K562 (cell line): ENCODE measurements around the gene ACBD5. TPM values are rescaled to one million over a fixed set of nuclear protein-coding genes. Genes with fewer than 3 reads are reported as not detected.

Source experiments
- ATAC-seq: fragments of 200-7000 bp; cut with Tn5 transposase; 3 replicates; pipeline ENCODE4 v1.9.1; 2020; ENCODE audit warnings: moderate library complexity
- BruUV-seq: library from RNA; stranded (reverse); fragments of 400-500 nt; replicated peaks from 2 replicates; lab custom pipeline; 2021; lab: Mats Ljungman, UMichigan
- CTCF ChIA-PET: fragments of 300-600 bp; formaldehyde crosslinking; extraction: SDS; loops from one replicate; lab custom pipeline; 2021; ENCODE audit warnings: low intra/inter-chr PET ratio; lab: Yijun Ruan, JAX
- POLR2A ChIA-PET: fragments of 300-600, 350-650 bp; sonication (Branson Sonifier 250); formaldehyde crosslinking; extraction: SDS; loops from one replicate; lab custom pipeline; 2021; ENCODE audit warnings: antibody characterized with exemption, inconsistent platforms; lab: Yijun Ruan, JAX
- DNase-seq, 4 experiments: peaks; one replicate each; pipeline versions ENCODE4 v3.0.0 to v3.0.0-alpha.2; 2011 to 2018; ENCODE audit warnings: low spot score in 3 of 4, mixed read lengths in 3 of 4; ENCODE audit errors: extremely low read depth in 1 of 4
- FAIRE-seq: peaks from 2 replicates; lab custom pipeline; 2011; peaks lifted over from hg19 to GRCh38; lab: Jason Lieb, UNC
- H2AFZ ChIP-seq: 2 replicates; pipeline ENCODE4 v1.6.0; 2011; ENCODE audit warnings: low read depth, low read length, control low read depth, inconsistent platforms
- H3K27ac ChIP-seq: fragments of 200-600 bp; 3 replicates; pipeline ENCODE4 v1.8.0; 2011; ENCODE audit warnings: low read depth, mild to moderate bottlenecking, control low read depth, inconsistent platforms, low read length, moderate library complexity, mixed read lengths; ENCODE audit errors: extremely low read depth
- H3K27me3 ChIP-seq, 2 experiments: fragments of 300-600 bp in 1 of 2; 2 replicates in 1 of 2; 3 replicates in 1 of 2; pipeline versions ENCODE4 v1.6.0 to v1.8.0; 2011; ENCODE audit warnings: inconsistent platforms in 2 of 2, low read length in 2 of 2, mild to moderate bottlenecking in 1 of 2, mixed read lengths in 1 of 2, moderate library complexity in 1 of 2; ENCODE audit not compliant: control insufficient read depth in 2 of 2, insufficient read depth in 2 of 2
- H3K36me3 ChIP-seq: fragments of 300-600 bp; 3 replicates; pipeline ENCODE4 v1.8.0; 2011; ENCODE audit warnings: mild to moderate bottlenecking, low read length, inconsistent platforms; ENCODE audit not compliant: control insufficient read depth, insufficient read depth
- H3K4me1 ChIP-seq, 2 experiments: fragments of 200-600 bp in 1 of 2; replicated peaks in 1 of 2; 2 replicates in 1 of 2; 3 replicates in 1 of 2; pipeline versions ENCODE4 v1.5.1 to v1.8.0; 2011; ENCODE audit warnings: inconsistent platforms in 2 of 2, low read length in 2 of 2, mild to moderate bottlenecking in 1 of 2, mixed read lengths in 1 of 2, moderate library complexity in 1 of 2; ENCODE audit not compliant: control insufficient read depth in 2 of 2, insufficient read depth in 2 of 2
- H3K4me2 ChIP-seq: 2 replicates; pipeline ENCODE4 v1.6.1; 2011; ENCODE audit warnings: low read length, control low read depth, inconsistent platforms, mixed read lengths; ENCODE audit not compliant: insufficient read depth
- H3K4me3 ChIP-seq: fragments of 200-600 bp; sonication (generic), shearing (Covaris generic); 2 replicates; pipeline ENCODE4 v1.5.1; 2016; ENCODE audit warnings: control low read depth, inconsistent platforms
- H3K79me2 ChIP-seq: fragments of 200-600 bp; 3 replicates; pipeline ENCODE4 v1.8.0; 2011; ENCODE audit warnings: low read length, inconsistent platforms; ENCODE audit not compliant: control insufficient read depth, insufficient read depth
- H3K9ac ChIP-seq, 2 experiments: 2 replicates each; pipeline versions ENCODE4 v1.6.0 to v1.6.1; 2011; ENCODE audit warnings: low read depth in 2 of 2, low read length in 2 of 2, control low read depth in 1 of 2, inconsistent platforms in 1 of 2, mild to moderate bottlenecking in 1 of 2, mixed read lengths in 1 of 2; ENCODE audit not compliant: insufficient read depth in 1 of 2
- H3K9me1 ChIP-seq: one replicate; pipeline ENCODE4 v1.6.0; 2011; ENCODE audit warnings: inconsistent platforms, mild to moderate bottlenecking, low read length, moderate library complexity; ENCODE audit not compliant: control insufficient read depth, insufficient read depth
- H3K9me3 ChIP-seq: replicated peaks from 2 replicates; pipeline ENCODE4 v1.5.1; 2011; ENCODE audit warnings: low read depth, low read length, inconsistent platforms; ENCODE audit not compliant: control insufficient read depth, insufficient read depth
- H4K20me1 ChIP-seq: replicated peaks from 2 replicates; pipeline ENCODE4 v1.6.1; 2011; ENCODE audit warnings: low read length, inconsistent platforms, mixed read lengths; ENCODE audit not compliant: control insufficient read depth, insufficient read depth
- BCOR ChIP-seq: fragments of 450-650 bp; IDR thresholded peaks from 2 replicates; pipeline ENCODE4 v1.6.1; 2016
- ERF ChIP-seq: fragments of 450-650 bp; formaldehyde crosslinking; IDR thresholded peaks from 2 replicates; pipeline ENCODE4 v1.4.0; 2020; ENCODE audit warnings: mild to moderate bottlenecking, mixed read lengths
- HOXB6 ChIP-seq: fragments of 250-450 bp; sonication (Bioruptor Pico); IDR thresholded peaks from 2 replicates; pipeline ENCODE4 v1.5.1; 2022; ENCODE audit warnings: mild to moderate bottlenecking, borderline replicate concordance
- KDM1A ChIP-seq, 2 experiments: fragments of 450-650 bp; IDR thresholded peaks; 2 replicates each; pipeline ENCODE4 v1.6.1; 2016; ENCODE audit warnings: mild to moderate bottlenecking in 2 of 2
- MCM3 ChIP-seq: fragments of 450-650 bp; IDR thresholded peaks from 2 replicates; pipeline ENCODE4 v1.6.1; 2016
- PTRF ChIP-seq: fragments of 450-650 bp; IDR thresholded peaks from 2 replicates; pipeline ENCODE4 v1.6.1; 2016; ENCODE audit warnings: mild to moderate bottlenecking, missing genetic modification characterization, missing compliant biosample characterization
- WHSC1 ChIP-seq: IDR thresholded peaks from one replicate; pipeline ENCODE4 v1.6.1; 2012; ENCODE audit warnings: low read length, control low read depth, inconsistent platforms
- ZBED1 ChIP-seq: IDR thresholded peaks from 2 replicates; pipeline ENCODE4 v1.6.1; 2014
- ZNF121 ChIP-seq: sonication (generic); formaldehyde crosslinking; conservative IDR thresholded peaks from 2 replicates; pipeline ENCODE4 v1.8.0; 2022; ENCODE audit warnings: missing genetic modification reagents
- ZNF785 ChIP-seq: fragments of 250-450 bp; sonication (Bioruptor Pico); IDR thresholded peaks from 2 replicates; pipeline ENCODE4 v1.4.0; 2020; ENCODE audit warnings: mild to moderate bottlenecking
- WGBS: fragments of 100-300 bp; shearing (Covaris generic); methylation state at CpG from one replicate; pipeline ENCODE4 v1.1.6; 2016; ENCODE audit warnings: low coverage, mixed read lengths; ENCODE audit not compliant: insufficient coverage; ENCODE audit errors: missing lambda C conversion rate; 5-methylcytosine and 5-hydroxymethylcytosine counted together
- in situ Hi-C: fragments of 300-500 bp; cut with MboI; formaldehyde crosslinking; loops from 4 replicates; pipeline ENCODE4 v1.15.0; 2018; ENCODE audit warnings: inconsistent platforms, mixed read lengths
- intact Hi-C: fragments of 100-400 bp; cut with micrococcal nuclease; formaldehyde crosslinking; loops from 2 replicates; pipeline ENCODE4 v1.14.2; 2022
- polyA plus RNA-seq, 8 experiments: library from polyadenylated mRNA; depleted of rRNA in 4 of 8; stranded (reverse) in 5 of 8; unstranded in 3 of 8; fragments of >200 nt; fragmentation: Nextera tagmentation in 2 of 8; fragmentation: Illumina TruSeq in 1 of 8; extraction: Ambion mirVana in 2 of 8; extraction: Trizol in 1 of 8; gene quantifications; 2 replicates each; pipeline versions ENCODE4 v1.2.1 to v1.2.3, GENCODE V29; 2011 to 2014; ENCODE audit warnings: inconsistent platforms in 1 of 8, missing spikeins in 1 of 8
- total RNA-seq, 7 experiments: library from RNA; depleted of rRNA in 6 of 7; stranded (reverse); fragments of >200 nt in 6 of 7; fragmentation: Illumina TruSeq in 2 of 7; extraction: Trizol in 2 of 7; gene quantifications; 2 replicates each; pipeline versions ENCODE4 v1.2.1 to v1.2.3, GENCODE V29; 2011 to 2021; ENCODE audit warnings: low replicate concordance in 1 of 7
- TF ChIP-seq, protein P1 (sequence below): fragments of 450-650 bp; IDR thresholded peaks from 2 replicates; pipeline ENCODE4 v1.6.1; 2016; ENCODE audit warnings: mild to moderate bottlenecking, moderate library complexity

Gene ACBD5
- total and polyA plus RNA-seq, 9 of the 15 experiments (the other 6 are each of a cell fraction or from before 2014, with no cell fraction given): 1.5 to 10.3 (median 7.8) TPM

DNA sequence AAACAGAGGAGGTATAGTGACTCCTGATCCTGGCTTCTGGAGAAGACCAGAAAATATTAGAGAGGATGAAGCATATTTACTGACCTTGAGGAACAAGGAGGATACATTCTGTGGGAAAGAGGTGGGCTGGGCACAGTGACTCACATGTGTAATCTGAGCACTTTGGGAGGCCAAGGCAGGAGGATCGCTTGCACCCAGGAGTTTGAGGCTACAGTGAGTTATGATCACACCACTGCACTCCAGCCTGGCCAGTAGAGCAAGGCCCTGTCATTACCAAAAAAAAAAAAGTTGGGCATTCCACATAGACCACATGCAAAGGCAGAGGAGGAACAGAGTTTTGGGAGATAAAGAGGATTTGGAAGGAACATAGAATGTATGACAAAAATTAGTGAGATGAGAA lies 4.4 kb upstream of the ACBD5 start:
- ChIA-PET CTCF (interaction anchor here (0.6 kb wide), 1 partner anchor 1168 kb away, joined by 6 read pairs; no protein-coding TSS in a partner anchor), POLR2A (no interaction called here)
- no peak overlapping the region for H3K4me2 ChIP-seq
- DNase-seq (peak in 1 of 4 experiments; percentile 19), FAIRE-seq (no peak), ATAC-seq (no peak)
- no peaks in the 10 kb centered on the region for H4K20me1 ChIP-seq
- BruUV-seq: no TSS peak
- no peak overlapping the region for H3K9ac ChIP-seq
- no peaks in the 10 kb centered on the region for H3K36me3 ChIP-seq
- TF ChIP-seq BCOR (0 out of 2 replicates have a peak, but pooled peaks have one; percentile 27), MCM3 (no peak), KDM1A (IDR thresholded peaks at IDR 0.05) (0 out of 4 replicates have a peak, but pooled peaks of 1 of the 2 experiments have one; percentile 15), ZBED1 (no peak), PTRF (tag) (no peak), HOXB6 (CRISPR knock-in tag) (no peak), ZNF785 (CRISPR knock-in tag) (no peak), ZNF121 (CRISPR knock-in tag) (0 out of 2 replicates have a peak, but pooled peaks have one; percentile 14), ERF (CRISPR knock-in tag) (no peak), WHSC1 (no peak)
- TF ChIP-seq, protein P1, sequence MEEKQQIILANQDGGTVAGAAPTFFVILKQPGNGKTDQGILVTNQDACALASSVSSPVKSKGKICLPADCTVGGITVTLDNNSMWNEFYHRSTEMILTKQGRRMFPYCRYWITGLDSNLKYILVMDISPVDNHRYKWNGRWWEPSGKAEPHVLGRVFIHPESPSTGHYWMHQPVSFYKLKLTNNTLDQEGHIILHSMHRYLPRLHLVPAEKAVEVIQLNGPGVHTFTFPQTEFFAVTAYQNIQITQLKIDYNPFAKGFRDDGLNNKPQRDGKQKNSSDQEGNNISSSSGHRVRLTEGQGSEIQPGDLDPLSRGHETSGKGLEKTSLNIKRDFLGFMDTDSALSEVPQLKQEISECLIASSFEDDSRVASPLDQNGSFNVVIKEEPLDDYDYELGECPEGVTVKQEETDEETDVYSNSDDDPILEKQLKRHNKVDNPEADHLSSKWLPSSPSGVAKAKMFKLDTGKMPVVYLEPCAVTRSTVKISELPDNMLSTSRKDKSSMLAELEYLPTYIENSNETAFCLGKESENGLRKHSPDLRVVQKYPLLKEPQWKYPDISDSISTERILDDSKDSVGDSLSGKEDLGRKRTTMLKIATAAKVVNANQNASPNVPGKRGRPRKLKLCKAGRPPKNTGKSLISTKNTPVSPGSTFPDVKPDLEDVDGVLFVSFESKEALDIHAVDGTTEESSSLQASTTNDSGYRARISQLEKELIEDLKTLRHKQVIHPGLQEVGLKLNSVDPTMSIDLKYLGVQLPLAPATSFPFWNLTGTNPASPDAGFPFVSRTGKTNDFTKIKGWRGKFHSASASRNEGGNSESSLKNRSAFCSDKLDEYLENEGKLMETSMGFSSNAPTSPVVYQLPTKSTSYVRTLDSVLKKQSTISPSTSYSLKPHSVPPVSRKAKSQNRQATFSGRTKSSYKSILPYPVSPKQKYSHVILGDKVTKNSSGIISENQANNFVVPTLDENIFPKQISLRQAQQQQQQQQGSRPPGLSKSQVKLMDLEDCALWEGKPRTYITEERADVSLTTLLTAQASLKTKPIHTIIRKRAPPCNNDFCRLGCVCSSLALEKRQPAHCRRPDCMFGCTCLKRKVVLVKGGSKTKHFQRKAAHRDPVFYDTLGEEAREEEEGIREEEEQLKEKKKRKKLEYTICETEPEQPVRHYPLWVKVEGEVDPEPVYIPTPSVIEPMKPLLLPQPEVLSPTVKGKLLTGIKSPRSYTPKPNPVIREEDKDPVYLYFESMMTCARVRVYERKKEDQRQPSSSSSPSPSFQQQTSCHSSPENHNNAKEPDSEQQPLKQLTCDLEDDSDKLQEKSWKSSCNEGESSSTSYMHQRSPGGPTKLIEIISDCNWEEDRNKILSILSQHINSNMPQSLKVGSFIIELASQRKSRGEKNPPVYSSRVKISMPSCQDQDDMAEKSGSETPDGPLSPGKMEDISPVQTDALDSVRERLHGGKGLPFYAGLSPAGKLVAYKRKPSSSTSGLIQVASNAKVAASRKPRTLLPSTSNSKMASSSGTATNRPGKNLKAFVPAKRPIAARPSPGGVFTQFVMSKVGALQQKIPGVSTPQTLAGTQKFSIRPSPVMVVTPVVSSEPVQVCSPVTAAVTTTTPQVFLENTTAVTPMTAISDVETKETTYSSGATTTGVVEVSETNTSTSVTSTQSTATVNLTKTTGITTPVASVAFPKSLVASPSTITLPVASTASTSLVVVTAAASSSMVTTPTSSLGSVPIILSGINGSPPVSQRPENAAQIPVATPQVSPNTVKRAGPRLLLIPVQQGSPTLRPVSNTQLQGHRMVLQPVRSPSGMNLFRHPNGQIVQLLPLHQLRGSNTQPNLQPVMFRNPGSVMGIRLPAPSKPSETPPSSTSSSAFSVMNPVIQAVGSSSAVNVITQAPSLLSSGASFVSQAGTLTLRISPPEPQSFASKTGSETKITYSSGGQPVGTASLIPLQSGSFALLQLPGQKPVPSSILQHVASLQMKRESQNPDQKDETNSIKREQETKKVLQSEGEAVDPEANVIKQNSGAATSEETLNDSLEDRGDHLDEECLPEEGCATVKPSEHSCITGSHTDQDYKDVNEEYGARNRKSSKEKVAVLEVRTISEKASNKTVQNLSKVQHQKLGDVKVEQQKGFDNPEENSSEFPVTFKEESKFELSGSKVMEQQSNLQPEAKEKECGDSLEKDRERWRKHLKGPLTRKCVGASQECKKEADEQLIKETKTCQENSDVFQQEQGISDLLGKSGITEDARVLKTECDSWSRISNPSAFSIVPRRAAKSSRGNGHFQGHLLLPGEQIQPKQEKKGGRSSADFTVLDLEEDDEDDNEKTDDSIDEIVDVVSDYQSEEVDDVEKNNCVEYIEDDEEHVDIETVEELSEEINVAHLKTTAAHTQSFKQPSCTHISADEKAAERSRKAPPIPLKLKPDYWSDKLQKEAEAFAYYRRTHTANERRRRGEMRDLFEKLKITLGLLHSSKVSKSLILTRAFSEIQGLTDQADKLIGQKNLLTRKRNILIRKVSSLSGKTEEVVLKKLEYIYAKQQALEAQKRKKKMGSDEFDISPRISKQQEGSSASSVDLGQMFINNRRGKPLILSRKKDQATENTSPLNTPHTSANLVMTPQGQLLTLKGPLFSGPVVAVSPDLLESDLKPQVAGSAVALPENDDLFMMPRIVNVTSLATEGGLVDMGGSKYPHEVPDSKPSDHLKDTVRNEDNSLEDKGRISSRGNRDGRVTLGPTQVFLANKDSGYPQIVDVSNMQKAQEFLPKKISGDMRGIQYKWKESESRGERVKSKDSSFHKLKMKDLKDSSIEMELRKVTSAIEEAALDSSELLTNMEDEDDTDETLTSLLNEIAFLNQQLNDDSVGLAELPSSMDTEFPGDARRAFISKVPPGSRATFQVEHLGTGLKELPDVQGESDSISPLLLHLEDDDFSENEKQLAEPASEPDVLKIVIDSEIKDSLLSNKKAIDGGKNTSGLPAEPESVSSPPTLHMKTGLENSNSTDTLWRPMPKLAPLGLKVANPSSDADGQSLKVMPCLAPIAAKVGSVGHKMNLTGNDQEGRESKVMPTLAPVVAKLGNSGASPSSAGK: no peak
- no peak overlapping the region for H3K27ac ChIP-seq
- H3K9me1 ChIP-seq: no peaks in the 10 kb centered on the region
- intact Hi-C loops (loop anchor here (10.0 kb wide), 1 partner anchor 280 kb away; no protein-coding TSS in a partner anchor), in situ Hi-C loops (no loop called here)
- H3K9me3 ChIP-seq: no peaks in the 10 kb centered on the region
- H3K79me2 ChIP-seq: peaks cover 4% of the 10 kb centered on the region
- no peak overlapping the region for H3K4me3 ChIP-seq
- no peak overlapping the region for H2AFZ ChIP-seq
- 20% methylated on average over 1 of the region's 1 CpG for WGBS
- H3K4me1 ChIP-seq: peaks cover 12 to 19% of the 10 kb centered on the region in 2 experiments; a peak in 4 of 5 replicates
- no peaks in the 10 kb centered on the region for H3K27me3 ChIP-seq
